Lower leg skin (tissue), 3 donors: ENCODE results near the gene FBLN2.

ENCODE experiments used
- CTCF ChIP-seq, 3 donors: fragments of 450-650 bp; IDR thresholded peaks; one replicate each; pipeline ENCODE4 v1.5.1; 2016; ENCODE audit warnings: antibody characterized with exemption in 3 of 3, mild to moderate bottlenecking in 3 of 3, moderate library complexity in 2 of 3
- POLR2A ChIP-seq, 2 donors: fragments of 450-650 bp; IDR thresholded peaks; one replicate each; pipeline ENCODE4 v1.6.1; 2016 to 2017; ENCODE audit warnings: antibody characterized with exemption in 2 of 2, mild to moderate bottlenecking in 1 of 2, moderate library complexity in 1 of 2

GRCh38 chr3:13634151-13634550, 85.2 kb downstream of the FBLN2 start:
- TF ChIP-seq CTCF (IDR thresholded peaks at IDR 0.05) = no peak
- no peak for TF ChIP-seq POLR2A (IDR thresholded peaks at IDR 0.05)
